MM.1S (cell line): ENCODE measurements around the gene EPHB1.

Experiments used
- EZH2phosphoT487 ChIP-seq: fragments of 300-600 bp; sonication (generic); IDR thresholded peaks from 2 replicates; pipeline ENCODE4 v1.6.1; 2018; ENCODE audit warnings: antibody characterized with exemption, low read length
- TF ChIP-seq, protein P1 (sequence below): fragments of 300-600 bp; sonication (generic); IDR thresholded peaks from 2 replicates; pipeline ENCODE4 v1.5.1; 2016; ENCODE audit warnings: antibody characterized with exemption, low read length, mixed read lengths

DNA sequence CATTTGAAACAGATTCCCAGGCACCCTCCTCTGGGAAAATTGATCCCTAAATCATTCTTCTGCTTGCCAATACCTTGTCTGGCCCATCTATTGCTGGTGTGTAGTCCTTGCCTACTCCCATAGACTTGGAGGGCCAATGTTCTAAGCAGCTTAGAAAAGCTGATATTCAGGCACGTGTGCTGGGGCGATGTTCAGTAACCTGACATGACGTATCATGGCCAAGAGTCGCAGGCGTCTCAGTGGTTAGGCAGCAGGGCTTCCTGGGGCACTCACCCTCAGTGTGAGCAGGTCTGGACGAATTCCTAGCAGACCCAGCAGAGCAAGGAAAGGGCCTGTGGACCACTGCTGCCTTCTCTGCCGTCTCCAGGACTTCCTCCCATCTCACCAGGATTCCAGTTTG lies 21.6 kb downstream of the EPHB1 start:
- TF ChIP-seq, protein P1, sequence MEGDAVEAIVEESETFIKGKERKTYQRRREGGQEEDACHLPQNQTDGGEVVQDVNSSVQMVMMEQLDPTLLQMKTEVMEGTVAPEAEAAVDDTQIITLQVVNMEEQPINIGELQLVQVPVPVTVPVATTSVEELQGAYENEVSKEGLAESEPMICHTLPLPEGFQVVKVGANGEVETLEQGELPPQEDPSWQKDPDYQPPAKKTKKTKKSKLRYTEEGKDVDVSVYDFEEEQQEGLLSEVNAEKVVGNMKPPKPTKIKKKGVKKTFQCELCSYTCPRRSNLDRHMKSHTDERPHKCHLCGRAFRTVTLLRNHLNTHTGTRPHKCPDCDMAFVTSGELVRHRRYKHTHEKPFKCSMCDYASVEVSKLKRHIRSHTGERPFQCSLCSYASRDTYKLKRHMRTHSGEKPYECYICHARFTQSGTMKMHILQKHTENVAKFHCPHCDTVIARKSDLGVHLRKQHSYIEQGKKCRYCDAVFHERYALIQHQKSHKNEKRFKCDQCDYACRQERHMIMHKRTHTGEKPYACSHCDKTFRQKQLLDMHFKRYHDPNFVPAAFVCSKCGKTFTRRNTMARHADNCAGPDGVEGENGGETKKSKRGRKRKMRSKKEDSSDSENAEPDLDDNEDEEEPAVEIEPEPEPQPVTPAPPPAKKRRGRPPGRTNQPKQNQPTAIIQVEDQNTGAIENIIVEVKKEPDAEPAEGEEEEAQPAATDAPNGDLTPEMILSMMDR: no peak
- no peak for TF ChIP-seq EZH2phosphoT487
